ENCODE results near the gene USP4. TPM values are rescaled to one million over a fixed set of nuclear protein-coding genes. Genes with fewer than 3 reads are reported as not detected.

Gene USP4
- total RNA-seq, 4 donors from 2014 or later, result 7.2 to 10.2 (median 9.1) TPM

DNA sequence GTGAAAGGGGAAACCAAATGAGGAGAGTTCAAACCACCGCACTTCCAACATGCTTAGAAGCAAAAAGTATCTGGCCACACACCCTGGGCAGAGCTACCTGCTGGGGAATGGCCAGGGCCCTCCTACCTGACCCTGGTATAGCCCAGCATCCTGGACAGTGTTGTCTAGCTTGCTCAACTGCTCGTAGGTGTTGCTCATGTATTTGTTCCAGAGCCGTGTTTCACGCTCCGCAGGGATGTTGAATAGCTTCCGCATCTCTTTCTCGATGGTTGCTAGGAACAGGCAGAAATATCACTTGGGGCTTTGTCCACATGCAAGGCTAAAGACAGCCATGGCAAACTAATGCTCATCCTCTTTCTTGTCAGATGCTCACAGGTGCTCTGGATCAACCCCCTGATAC is 15.1 kb downstream of the USP4 start:
- TF ChIP-seq, protein P1, sequence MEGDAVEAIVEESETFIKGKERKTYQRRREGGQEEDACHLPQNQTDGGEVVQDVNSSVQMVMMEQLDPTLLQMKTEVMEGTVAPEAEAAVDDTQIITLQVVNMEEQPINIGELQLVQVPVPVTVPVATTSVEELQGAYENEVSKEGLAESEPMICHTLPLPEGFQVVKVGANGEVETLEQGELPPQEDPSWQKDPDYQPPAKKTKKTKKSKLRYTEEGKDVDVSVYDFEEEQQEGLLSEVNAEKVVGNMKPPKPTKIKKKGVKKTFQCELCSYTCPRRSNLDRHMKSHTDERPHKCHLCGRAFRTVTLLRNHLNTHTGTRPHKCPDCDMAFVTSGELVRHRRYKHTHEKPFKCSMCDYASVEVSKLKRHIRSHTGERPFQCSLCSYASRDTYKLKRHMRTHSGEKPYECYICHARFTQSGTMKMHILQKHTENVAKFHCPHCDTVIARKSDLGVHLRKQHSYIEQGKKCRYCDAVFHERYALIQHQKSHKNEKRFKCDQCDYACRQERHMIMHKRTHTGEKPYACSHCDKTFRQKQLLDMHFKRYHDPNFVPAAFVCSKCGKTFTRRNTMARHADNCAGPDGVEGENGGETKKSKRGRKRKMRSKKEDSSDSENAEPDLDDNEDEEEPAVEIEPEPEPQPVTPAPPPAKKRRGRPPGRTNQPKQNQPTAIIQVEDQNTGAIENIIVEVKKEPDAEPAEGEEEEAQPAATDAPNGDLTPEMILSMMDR (IDR thresholded peaks at IDR 0.05 in 4 of 5, conservative IDR thresholded peaks at IDR 0.05 in 1 of 5), result no peak
- no peak for TF ChIP-seq POLR2A (IDR thresholded peaks at IDR 0.05)
- H3K9me3 ChIP-seq, result no peaks in the 10 kb centered on the region
- peaks cover 0 to 93% of the 10 kb centered on the region in 2 donors for H3K36me3 ChIP-seq
- H3K27me3 ChIP-seq, result no peaks in the 10 kb centered on the region
- no peak overlapping the region for H3K4me3 ChIP-seq
- no peaks in the 10 kb centered on the region for H3K4me1 ChIP-seq
- in situ Hi-C loops (cut with MboI; ENCODE audit: low sequenced_read_pairs in 4 of 4), result no loop called here
- DNase-seq (no peak), ATAC-seq (no peak)
- no peak overlapping the region for H3K27ac ChIP-seq
- intact Hi-C loops (cut with DNase I; ENCODE audit: low total_unique reads), result no loop called here

DNA sequence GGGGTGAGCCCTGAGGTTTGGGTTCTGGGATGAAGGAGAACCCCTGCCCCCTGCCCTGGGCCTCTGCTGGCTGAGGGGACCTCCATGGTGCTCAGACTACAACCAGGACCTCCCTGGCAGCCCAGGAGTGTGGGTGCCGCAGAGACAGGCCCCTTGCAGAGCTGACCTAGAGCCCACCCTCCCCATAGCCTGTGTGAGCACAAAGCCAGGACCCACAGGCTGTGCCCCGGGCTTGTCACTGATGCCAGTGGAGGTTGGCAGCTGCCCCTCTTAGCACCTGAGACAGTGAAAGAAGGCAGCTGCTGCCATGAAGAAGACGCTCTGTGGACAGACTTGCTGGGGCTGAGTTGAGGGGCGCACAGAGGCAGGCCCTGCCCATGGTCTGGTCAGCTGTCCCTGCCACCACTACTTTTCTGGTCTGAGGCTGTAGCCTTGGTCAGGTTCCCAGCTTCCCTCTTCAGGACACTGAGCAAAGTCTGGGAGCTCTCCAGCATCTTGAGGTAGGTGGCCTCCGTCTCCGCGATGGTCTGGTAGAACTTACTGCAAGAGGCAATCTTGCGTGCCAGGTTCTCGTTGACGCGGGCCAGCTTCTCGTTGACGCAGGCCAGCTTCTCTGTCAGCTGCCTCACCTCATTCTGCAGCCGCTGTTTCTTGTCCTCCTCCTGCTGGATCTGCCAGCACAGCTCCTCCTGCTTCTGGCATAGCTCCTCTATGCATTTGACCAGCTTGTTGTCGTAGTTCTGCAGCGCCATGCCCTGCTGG is 23.0 kb downstream of the USP4 start:
- ATAC-seq, result no peak
- intact Hi-C loops (cut with DNase I; ENCODE audit: low total_unique reads) (no loop called here), in situ Hi-C loops (cut with MboI; ENCODE audit: low sequenced_read_pairs in 4 of 4) (no loop called here)
- DNase-seq, result no peak
- Histone ChIP-seq H3K4me1 (peaks cover 0 to 8% of the 10 kb centered on the region in 2 donors), H3K27me3 (no peaks in the 10 kb centered on the region), H3K9me3 (no peaks in the 10 kb centered on the region), H3K27ac (no peak overlapping the region), H3K36me3 (peaks cover 0 to 64% of the 10 kb centered on the region in 2 donors), H3K4me3 (no peak overlapping the region)
- no peak for TF ChIP-seq POLR2A (IDR thresholded peaks at IDR 0.05)
- TF ChIP-seq, protein P1 (IDR thresholded peaks at IDR 0.05 in 4 of 5, conservative IDR thresholded peaks at IDR 0.05 in 1 of 5), result no peak

DNA sequence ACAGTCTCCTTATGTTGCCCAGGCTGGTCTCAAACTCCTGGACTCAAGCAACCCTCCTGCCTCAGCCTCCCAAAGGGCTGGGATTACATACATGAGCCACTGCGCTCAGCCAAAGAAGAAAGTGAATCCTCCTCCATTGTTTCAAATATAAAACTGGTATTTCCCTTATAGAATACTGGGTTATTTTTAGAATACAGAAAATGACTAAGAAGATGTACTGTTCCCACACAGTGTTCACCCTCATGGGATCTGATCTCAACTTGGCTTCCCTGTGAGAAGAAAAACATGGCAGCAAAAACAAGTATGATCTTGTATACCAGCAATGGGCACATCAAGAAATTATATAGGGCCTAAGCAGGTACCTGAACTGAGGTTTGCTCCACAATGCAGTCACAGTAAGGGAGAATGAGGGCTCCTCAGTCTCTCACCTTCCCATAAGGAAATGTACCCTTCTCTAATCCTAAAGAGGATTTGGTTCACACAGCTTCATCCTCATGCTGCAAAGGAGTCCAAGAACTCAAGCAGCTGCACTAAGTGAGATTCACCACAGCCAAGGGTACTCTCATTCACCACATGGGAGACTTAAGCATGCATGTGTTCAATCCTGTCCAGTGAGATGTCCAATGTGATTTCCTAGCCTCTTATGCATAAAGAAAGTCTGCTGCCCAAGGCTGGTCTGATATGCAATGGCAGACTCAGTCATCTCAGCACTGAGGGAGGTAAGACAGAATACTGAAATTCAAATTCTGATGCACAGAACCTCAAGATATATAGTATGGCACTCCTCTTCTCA is 25.8 kb downstream of the USP4 start:
- Histone ChIP-seq H3K9me3 (no peaks in the 10 kb centered on the region), H3K36me3 (peaks cover 0 to 58% of the 10 kb centered on the region in 2 donors), H3K27me3 (no peaks in the 10 kb centered on the region), H3K4me1 (peaks cover 0 to 8% of the 10 kb centered on the region in 2 donors), H3K4me3 (no peak overlapping the region), H3K27ac (peak overlapping the region in 1 of 4 donors; percentile 51)
- TF ChIP-seq POLR2A (IDR thresholded peaks at IDR 0.05), result no peak
- TF ChIP-seq, protein P1 (IDR thresholded peaks at IDR 0.05 in 4 of 5, conservative IDR thresholded peaks at IDR 0.05 in 1 of 5), result no peak
- ATAC-seq (peak; percentile 18 to 33), DNase-seq (no peak)
- intact Hi-C loops (cut with DNase I; ENCODE audit: low total_unique reads), result no loop called here
- in situ Hi-C loops (cut with MboI; ENCODE audit: low sequenced_read_pairs in 4 of 4), result no loop called here

DNA sequence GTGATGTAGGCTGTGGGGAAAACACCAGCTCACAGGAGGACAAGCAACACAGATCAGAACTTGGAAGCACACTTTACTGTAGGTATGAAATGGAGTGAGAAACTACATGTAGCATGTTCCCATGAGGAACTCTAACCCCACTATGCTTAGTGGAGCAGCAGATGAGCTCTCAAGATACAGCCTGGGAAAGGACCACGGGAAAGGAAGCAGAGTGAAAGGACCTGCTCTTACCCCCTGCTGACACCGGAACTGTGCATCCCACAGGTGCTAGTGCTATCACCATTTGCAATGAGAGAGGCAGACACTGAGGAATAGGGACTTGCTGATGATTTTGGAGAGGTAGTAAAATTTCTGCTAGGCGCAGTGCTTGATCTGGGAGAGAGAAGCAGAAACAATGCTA is 28.6 kb downstream of the USP4 start:
- Histone ChIP-seq H3K27ac (no peak overlapping the region), H3K27me3 (no peaks in the 10 kb centered on the region), H3K9me3 (no peaks in the 10 kb centered on the region), H3K4me3 (no peak overlapping the region), H3K36me3 (peaks cover 0 to 55% of the 10 kb centered on the region in 2 donors), H3K4me1 (peaks cover 0 to 8% of the 10 kb centered on the region in 2 donors)
- in situ Hi-C loops (cut with MboI; ENCODE audit: low sequenced_read_pairs in 4 of 4) (no loop called here), intact Hi-C loops (cut with DNase I; ENCODE audit: low total_unique reads) (no loop called here)
- no peak for ATAC-seq
- TF ChIP-seq, protein P1 (IDR thresholded peaks at IDR 0.05 in 4 of 5, conservative IDR thresholded peaks at IDR 0.05 in 1 of 5), result no peak
- TF ChIP-seq POLR2A (IDR thresholded peaks at IDR 0.05), result no peak
- DNase-seq, result no peak

Data from gastrocnemius medialis (tissue), 4 donors.